Measurements from ENCODE around the gene LRRC38.

- TF ChIP-seq ZNF276 (CRISPR knock-in tag; IDR thresholded peaks at IDR 0.05; ENCODE audit: low read depth) (no peak), IRF9 (CRISPR knock-in tag; IDR thresholded peaks at IDR 0.05; ENCODE audit: borderline replicate concordance) (no peak), ZNF570 (CRISPR knock-in tag; IDR thresholded peaks at IDR 0.05; ENCODE audit: borderline replicate concordance) (no peak), USF2 (IDR thresholded peaks at IDR 0.05; ENCODE audit: low read depth, low read length) (no peak), USF2 (CRISPR knock-in tag; IDR thresholded peaks at IDR 0.05; ENCODE audit: borderline replicate concordance) (no peak), ATF3 (CRISPR knock-in tag; IDR thresholded peaks at IDR 0.05) (no peak), CTCF (CRISPR knock-in tag; IDR thresholded peaks at IDR 0.05) (no peak), SRF (IDR thresholded peaks at IDR 0.05; ENCODE audit: low read depth, low read length) (no peak), ZNF282 (IDR thresholded peaks at IDR 0.05; ENCODE audit: partially characterized antibody) (no peak), ZNF589 (CRISPR knock-in tag; conservative IDR thresholded peaks at IDR 0.05) (no peak), TBP (CRISPR knock-in tag; IDR thresholded peaks at IDR 0.05) (no peak)
Measured at GRCh38 chr1:13540866-13541265, 27.1 kb upstream of the LRRC38 start.

Measured in HepG2 (cell line).